HL-60/S4 treated with phorbol 12-myristate 13-acetate at 8.2 ng/mL for 4 days and 3 days (cell line): Measurements from ENCODE around the gene ENO4.

Source experiments
- in situ Hi-C: fragments of 300-500 bp; cut with MboI; formaldehyde crosslinking; loops from 2 replicates; pipeline ENCODE4 v1.15.0; 2022; ENCODE audit warnings: low sequenced_read_pairs

The ENO4 gene

GRCh38 chr10:116849248-116850057 lies at the start of gene ENO4:
TSS of gene ENO4 (plus strand) at chr10:116849499. CDS start at chr10:116849567, 68 bp downstream.
- in situ Hi-C loops, result no loop called here

GRCh38 chr10:116800286-116800929 lies 48.9 kb upstream of the ENO4 start:
- in situ Hi-C loops, result no loop called here

- in situ Hi-C loops, result no loop called here
These were observed 47.6 kb upstream of the ENO4 start for GRCh38 chr10:116801658-116802057.

GRCh38 chr10:116802474-116802873 lies 46.8 kb upstream of the ENO4 start:
- in situ Hi-C loops, result no loop called here

GRCh38 chr10:116802876-116803275 lies 46.4 kb upstream of the ENO4 start:
- in situ Hi-C loops, result no loop called here

GRCh38 chr10:116803451-116804249 lies 45.6 kb upstream of the ENO4 start:
- in situ Hi-C loops, result no loop called here

- in situ Hi-C loops, result no loop called here
These were observed 40.6 kb upstream of the ENO4 start for GRCh38 chr10:116808706-116809105.

- in situ Hi-C loops, result no loop called here
These were observed 39.7 kb upstream of the ENO4 start for GRCh38 chr10:116809483-116810119.

- in situ Hi-C loops, result no loop called here
These were observed 39.2 kb upstream of the ENO4 start for GRCh38 chr10:116810120-116810500.

GRCh38 chr10:116810895-116811294 lies 38.4 kb upstream of the ENO4 start:
- in situ Hi-C loops, result no loop called here

GRCh38 chr10:116811691-116812090 lies 37.6 kb upstream of the ENO4 start:
- in situ Hi-C loops, result no loop called here

- in situ Hi-C loops, result no loop called here
These were observed 33.5 kb upstream of the ENO4 start for GRCh38 chr10:116815641-116816415.

- in situ Hi-C loops, result no loop called here
These were observed 32.1 kb upstream of the ENO4 start for GRCh38 chr10:116817178-116817577.

GRCh38 chr10:116817780-116818343 lies 31.4 kb upstream of the ENO4 start:
- in situ Hi-C loops, result no loop called here

- in situ Hi-C loops, result no loop called here
These were observed 29.2 kb upstream of the ENO4 start for GRCh38 chr10:116819999-116820677.

- in situ Hi-C loops, result no loop called here
These were observed 23.4 kb upstream of the ENO4 start for GRCh38 chr10:116825901-116826300.

- in situ Hi-C loops, result no loop called here
These were observed 22.5 kb upstream of the ENO4 start for GRCh38 chr10:116826803-116827202.

- in situ Hi-C loops, result no loop called here
These were observed 22.1 kb upstream of the ENO4 start for GRCh38 chr10:116827214-116827671.

GRCh38 chr10:116828116-116828515 lies 21.2 kb upstream of the ENO4 start:
- in situ Hi-C loops, result no loop called here
